Lower leg skin (tissue), 3 donors: Measurements from ENCODE around the gene ARHGDIA.

Source experiments
- CTCF ChIP-seq, 3 donors: fragments of 450-650 bp; IDR thresholded peaks; one replicate each; pipeline ENCODE4 v1.5.1; 2016; ENCODE audit warnings: antibody characterized with exemption in 3 of 3, mild to moderate bottlenecking in 3 of 3, moderate library complexity in 2 of 3
- POLR2A ChIP-seq, 2 donors: fragments of 450-650 bp; IDR thresholded peaks; one replicate each; pipeline ENCODE4 v1.6.1; 2016 to 2017; ENCODE audit warnings: antibody characterized with exemption in 2 of 2, mild to moderate bottlenecking in 1 of 2, moderate library complexity in 1 of 2

- no peak for TF ChIP-seq CTCF (IDR thresholded peaks at IDR 0.05)
- no peak for TF ChIP-seq POLR2A (IDR thresholded peaks at IDR 0.05)
Observed at GRCh38 chr17:81834831-81835267, 36.3 kb downstream of the ARHGDIA start, which contains the start of gene PPP1R27.
